ENCODE data around the gene MEOX1. TPM values are rescaled to one million over a fixed set of nuclear protein-coding genes. Genes with fewer than 3 reads are reported as not detected.
A peak's percentile ranks its signal among the peaks of the same experiment; 100 is the strongest.

Gene MEOX1
- total and polyA plus RNA-seq, 2 of the 13 experiments (the other 11 are each of a cell fraction or from before 2014, with no cell fraction given): not detected

GRCh38 chr17:43694081-43694870 is 32.6 kb upstream of the MEOX1 start (continued):
- TF ChIP-seq TBL1XR1 (IDR thresholded peaks at IDR 0.05; ENCODE audit: borderline replicate concordance, low read length, partially characterized antibody) (no peak), IKZF4 (CRISPR knock-in tag; IDR thresholded peaks at IDR 0.05; ENCODE audit: borderline replicate concordance, low read depth, not compliant biosample characterization) (no peak), EHMT2 (IDR thresholded peaks at IDR 0.05; ENCODE audit: borderline replicate concordance, low read depth, low read length) (no peak), RBM22 (optimal IDR thresholded peaks at IDR 0.05; ENCODE audit: low read length) (no peak), ZFY (CRISPR knock-in tag; IDR thresholded peaks at IDR 0.05) (peak; percentile 43; the same call in 1 of the 2 replicates), PRMT3 (CRISPR knock-in tag; IDR thresholded peaks at IDR 0.05; ENCODE audit: borderline replicate concordance, low read depth) (no peak), GPN1 (CRISPR knock-in tag; IDR thresholded peaks at IDR 0.05; ENCODE audit: borderline replicate concordance) (no peak), STAG1 (CRISPR knock-in tag; IDR thresholded peaks at IDR 0.05) (peak; percentile 98), ZNF792 (CRISPR knock-in tag; IDR thresholded peaks at IDR 0.05) (0 out of 2 replicates have a peak, but pooled peaks have one; percentile 21), UBTF (CRISPR knock-in tag; IDR thresholded peaks at IDR 0.05) (no peak), SOX6 (IDR thresholded peaks at IDR 0.05) (no peak), SOX6 (CRISPR knock-in tag; IDR thresholded peaks at IDR 0.05) (no peak; the same call in 1 of the 2 replicates), ZFP41 (CRISPR knock-in tag; IDR thresholded peaks at IDR 0.05; ENCODE audit: borderline replicate concordance) (no peak), SMC3 (IDR thresholded peaks at IDR 0.05; ENCODE audit: low read length) (peak; percentile 99), ZNF670 (CRISPR knock-in tag; IDR thresholded peaks at IDR 0.05; ENCODE audit: borderline replicate concordance) (no peak), KLF15 (CRISPR knock-in tag; IDR thresholded peaks at IDR 0.05; ENCODE audit: borderline replicate concordance) (no peak), ZNF441 (CRISPR knock-in tag; IDR thresholded peaks at IDR 0.05; ENCODE audit: borderline replicate concordance) (no peak), ZFP1 (CRISPR knock-in tag; IDR thresholded peaks at IDR 0.05) (no peak), ZNF44 (CRISPR knock-in tag; IDR thresholded peaks at IDR 0.05) (no peak), RBFOX2 (IDR thresholded peaks at IDR 0.05; ENCODE audit: low read depth, low read length) (no peak), EP300 (IDR thresholded peaks at IDR 0.05; ENCODE audit: low read depth in 2 of 2, low read length in 2 of 2) (no peak), EP300 (CRISPR knock-in tag; IDR thresholded peaks at IDR 0.05; ENCODE audit: borderline replicate concordance) (0 out of 2 replicates have a peak, but pooled peaks have one; percentile 23), MED8 (CRISPR knock-in tag; IDR thresholded peaks at IDR 0.05; ENCODE audit: insufficient replicate concordance) (no peak)
- TF ChIP-seq, protein P1, sequence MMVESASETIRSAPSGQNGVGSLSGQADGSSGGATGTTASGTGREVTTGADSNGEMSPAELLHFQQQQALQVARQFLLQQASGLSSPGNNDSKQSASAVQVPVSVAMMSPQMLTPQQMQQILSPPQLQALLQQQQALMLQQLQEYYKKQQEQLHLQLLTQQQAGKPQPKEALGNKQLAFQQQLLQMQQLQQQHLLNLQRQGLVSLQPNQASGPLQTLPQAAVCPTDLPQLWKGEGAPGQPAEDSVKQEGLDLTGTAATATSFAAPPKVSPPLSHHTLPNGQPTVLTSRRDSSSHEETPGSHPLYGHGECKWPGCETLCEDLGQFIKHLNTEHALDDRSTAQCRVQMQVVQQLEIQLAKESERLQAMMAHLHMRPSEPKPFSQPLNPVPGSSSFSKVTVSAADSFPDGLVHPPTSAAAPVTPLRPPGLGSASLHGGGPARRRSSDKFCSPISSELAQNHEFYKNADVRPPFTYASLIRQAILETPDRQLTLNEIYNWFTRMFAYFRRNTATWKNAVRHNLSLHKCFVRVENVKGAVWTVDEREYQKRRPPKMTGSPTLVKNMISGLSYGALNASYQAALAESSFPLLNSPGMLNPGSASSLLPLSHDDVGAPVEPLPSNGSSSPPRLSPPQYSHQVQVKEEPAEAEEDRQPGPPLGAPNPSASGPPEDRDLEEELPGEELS (CRISPR knock-in tag; IDR thresholded peaks at IDR 0.05): peak; percentile 30; the same call in 1 of the 2 replicates
- TF ChIP-seq, protein P2, sequence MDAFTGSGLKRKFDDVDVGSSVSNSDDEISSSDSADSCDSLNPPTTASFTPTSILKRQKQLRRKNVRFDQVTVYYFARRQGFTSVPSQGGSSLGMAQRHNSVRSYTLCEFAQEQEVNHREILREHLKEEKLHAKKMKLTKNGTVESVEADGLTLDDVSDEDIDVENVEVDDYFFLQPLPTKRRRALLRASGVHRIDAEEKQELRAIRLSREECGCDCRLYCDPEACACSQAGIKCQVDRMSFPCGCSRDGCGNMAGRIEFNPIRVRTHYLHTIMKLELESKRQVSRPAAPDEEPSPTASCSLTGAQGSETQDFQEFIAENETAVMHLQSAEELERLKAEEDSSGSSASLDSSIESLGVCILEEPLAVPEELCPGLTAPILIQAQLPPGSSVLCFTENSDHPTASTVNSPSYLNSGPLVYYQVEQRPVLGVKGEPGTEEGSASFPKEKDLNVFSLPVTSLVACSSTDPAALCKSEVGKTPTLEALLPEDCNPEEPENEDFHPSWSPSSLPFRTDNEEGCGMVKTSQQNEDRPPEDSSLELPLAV (CRISPR knock-in tag; conservative IDR thresholded peaks at IDR 0.05; ENCODE audit: low read depth): no peak
